GM20000 (cell line): Measurements from ENCODE around the gene GSG1L.

ENCODE experiments used
- DNase-seq: peaks from one replicate; pipeline ENCODE4 v3.0.0; 2012; ENCODE audit warnings: low spot score
- CTCF ChIP-seq: IDR thresholded peaks from 2 replicates; pipeline ENCODE4 v1.5.1; 2012; ENCODE audit warnings: mild to moderate bottlenecking, control low read depth; ENCODE audit errors: extremely low read depth, missing control alignments

GSG1L gene

GRCh38 chr16:27863377-27863776 is 200.1 kb downstream of the GSG1L start:
- no peak for TF ChIP-seq CTCF
- DNase-seq, result no peak

- DNase-seq, result no peak
- no peak for TF ChIP-seq CTCF
These were observed 200.6 kb downstream of the GSG1L start for GRCh38 chr16:27862953-27863352.

GRCh38 chr16:27860091-27860490 is 203.4 kb downstream of the GSG1L start:
- DNase-seq, result no peak
- no peak for TF ChIP-seq CTCF

GRCh38 chr16:27859020-27859419 is 204.5 kb downstream of the GSG1L start:
- no peak for DNase-seq
- TF ChIP-seq CTCF, result no peak

GRCh38 chr16:27853651-27854050 is 209.9 kb downstream of the GSG1L start:
- no peak for DNase-seq
- TF ChIP-seq CTCF, result no peak

GRCh38 chr16:27853101-27853500 is 210.4 kb downstream of the GSG1L start:
- DNase-seq, result no peak
- TF ChIP-seq CTCF, result no peak

- TF ChIP-seq CTCF, result no peak
- DNase-seq, result no peak
These were observed 210.8 kb downstream of the GSG1L start for GRCh38 chr16:27852681-27853080.

GRCh38 chr16:27852116-27852515 is 211.4 kb downstream of the GSG1L start:
- no peak for DNase-seq

More at GRCh38 chr16:27852116-27852515, 211.4 kb downstream of the GSG1L start:
- TF ChIP-seq CTCF, result no peak
